ENCODE results near the gene NR2F6. TPM values are rescaled to one million over a fixed set of nuclear protein-coding genes. Genes with fewer than 3 reads are reported as not detected.

NR2F6 gene
- total and polyA plus RNA-seq, 2 of the 4 experiments (the other 2 are of a cell fraction) = 8.4 to 20.5 TPM

DNA sequence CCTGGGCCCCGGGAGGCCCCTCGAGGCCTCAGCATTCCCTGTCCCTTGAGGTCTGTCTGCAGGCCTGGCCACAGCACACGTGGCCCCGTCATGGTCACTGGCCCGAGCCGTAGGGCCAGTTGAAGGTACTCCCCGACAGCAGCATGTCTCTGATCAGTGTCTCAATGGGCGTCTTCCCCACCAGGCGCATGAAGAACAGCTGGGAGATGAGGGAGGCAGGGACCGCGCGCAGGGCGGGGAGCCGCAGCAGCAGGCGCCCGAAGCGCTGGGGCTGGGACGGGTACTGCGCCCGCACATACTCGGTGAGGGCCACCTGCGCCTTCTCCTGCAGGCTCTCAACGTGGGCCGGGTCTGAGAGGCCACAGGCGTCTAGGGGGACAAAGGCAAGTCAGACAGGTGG, 13.5 kb downstream of the NR2F6 start:
- Histone ChIP-seq H2BK120ac (ENCODE audit: low read depth, low read length) (no peak overlapping the region), H3K4ac (ENCODE audit: low read depth, low read length) (no peak overlapping the region), H3K27me3 (ENCODE audit: control insufficient read depth, insufficient read depth, low read length) (no peaks in the 10 kb centered on the region), H3K36me3 (ENCODE audit: control insufficient read depth, insufficient read depth, low read length) (peaks cover 36% of the 10 kb centered on the region), H2BK20ac (ENCODE audit: low read depth, low read length) (no peak overlapping the region), H4K20me1 (ENCODE audit: insufficient read depth, low read length) (peaks cover 11% of the 10 kb centered on the region), H2BK5ac (ENCODE audit: low read depth, low read length, poor library complexity, severe bottlenecking) (no peak overlapping the region), H2AK9ac (replicated peaks; ENCODE audit: low read depth, low read length, poor library complexity) (no peak overlapping the region), H3K56ac (ENCODE audit: extremely low read depth, insufficient read depth, low read length) (no peak overlapping the region), H3K14ac (replicated peaks; ENCODE audit: low read depth, low read length) (no peak overlapping the region), H2AFZ (replicated peaks; ENCODE audit: low read length, poor library complexity) (no peak overlapping the region), H3K4me3 (ENCODE audit: insufficient read depth, low read depth, low read length) (no peak overlapping the region), H4K5ac (ENCODE audit: low read depth, low read length) (no peak overlapping the region), H3K4me2 (ENCODE audit: low read depth, low read length) (no peak overlapping the region), H4K91ac (ENCODE audit: insufficient read depth, low read depth, low read length) (no peak overlapping the region), H3K23ac (ENCODE audit: low read depth, low read length) (no peak overlapping the region), H4K8ac (ENCODE audit: low read depth in 2 of 2, low read length in 2 of 2) (no peak overlapping the region), H2AK5ac (ENCODE audit: low read depth, low read length) (no peak overlapping the region), H3K9me3 (ENCODE audit: control insufficient read depth, insufficient read depth, low read length) (no peaks in the 10 kb centered on the region), H3K79me1 (ENCODE audit: low read depth in 1 of 2, low read length in 2 of 2) (peaks cover 26 to 66% of the 10 kb centered on the region in 2 experiments), H3K9ac (ENCODE audit: low read depth, low read length) (no peak overlapping the region), H2BK15ac (ENCODE audit: low read depth, low read length) (no peak overlapping the region), H3K18ac (ENCODE audit: low read depth, low read length) (no peak overlapping the region), H3K9me1 (ENCODE audit: insufficient read depth, low read length) (peaks cover 10% of the 10 kb centered on the region), H3K27ac (ENCODE audit: insufficient read depth, low read length) (no peak overlapping the region), H3K4me1 (ENCODE audit: control insufficient read depth, insufficient read depth, low read length) (peaks cover 12% of the 10 kb centered on the region)
- no peak for TF ChIP-seq RFX5 (IDR thresholded peaks at IDR 0.05; ENCODE audit: low read depth, low read length)
- dilution Hi-C loops (cut with HindIII; ENCODE audit: low sequenced_read_pairs, unreplicated experiment) = no loop called here
- BruUV-seq (replicated peaks) = TSS peak; percentile 60
- intact Hi-C loops (cut with micrococcal nuclease) = no loop called here
- no peak for DNase-seq
- 91% methylated on average over 16 of the region's 25 CpGs; no CpG with 5 or more reads in 1 of the 2 experiments for WGBS, 2 experiments (ENCODE audit: extremely low coverage in 2 of 2, insufficient read length in 1 of 2)
- ATAC-seq (ENCODE audit: low read depth) = no peak
- in situ Hi-C loops (cut with MboI; ENCODE audit: low sequenced_read_pairs) = no loop called here
- POLR2A ChIA-PET (ENCODE audit: unreplicated experiment) = no interaction called here
- CTCF ChIA-PET = no interaction called here

All from IMR-90 (cell line).